ENCODE measurements around the gene HIBADH.

Gene HIBADH

GRCh38 chr7:27635728-27636127 is 27.0 kb downstream of the HIBADH start:
- DNase-seq = no peak

GRCh38 chr7:27634671-27635493 is 27.8 kb downstream of the HIBADH start:
- DNase-seq = no peak

- no peak for DNase-seq
Observed at GRCh38 chr7:27633062-27633461, 29.6 kb downstream of the HIBADH start.

GRCh38 chr7:27631391-27631790 is 31.3 kb downstream of the HIBADH start:
- no peak for DNase-seq

GRCh38 chr7:27627146-27627545 is 35.5 kb downstream of the HIBADH start:
- no peak for DNase-seq

- DNase-seq = no peak
Observed at GRCh38 chr7:27619492-27619891, 43.2 kb downstream of the HIBADH start.

GRCh38 chr7:27617651-27618381 is 44.9 kb downstream of the HIBADH start:
- DNase-seq = no peak

GRCh38 chr7:27616914-27617548 is 45.7 kb downstream of the HIBADH start:
- no peak for DNase-seq

- DNase-seq = no peak
Observed at GRCh38 chr7:27616186-27616491, 46.5 kb downstream of the HIBADH start.

GRCh38 chr7:27615420-27616185 is 47.1 kb downstream of the HIBADH start:
- DNase-seq = no peak

GRCh38 chr7:27614095-27614494 is 48.6 kb downstream of the HIBADH start:
- DNase-seq = no peak

- no peak for DNase-seq
Observed at GRCh38 chr7:27611059-27611458, 51.6 kb downstream of the HIBADH start.

GRCh38 chr7:27608776-27609495 is 53.7 kb downstream of the HIBADH start:
- DNase-seq = no peak

- no peak for DNase-seq
Observed at GRCh38 chr7:27607210-27607606, 55.5 kb downstream of the HIBADH start.

- DNase-seq = no peak
Observed at GRCh38 chr7:27606270-27607209, 56.1 kb downstream of the HIBADH start.

- DNase-seq = no peak
Observed at GRCh38 chr7:27605689-27606269, 56.9 kb downstream of the HIBADH start.

GRCh38 chr7:27605283-27605682 is 57.4 kb downstream of the HIBADH start:
- no peak for DNase-seq

- no peak for DNase-seq
Observed at GRCh38 chr7:27603813-27604212, 58.9 kb downstream of the HIBADH start.

GRCh38 chr7:27602766-27603165 is 59.9 kb downstream of the HIBADH start:
- DNase-seq = no peak

GRCh38 chr7:27601217-27601616 is 61.5 kb downstream of the HIBADH start:
- no peak for DNase-seq

- DNase-seq = no peak
Observed at GRCh38 chr7:27600247-27600646, 62.4 kb downstream of the HIBADH start.

Measured in activated CD4-positive, alpha-beta T cell treated with anti-CD3 and anti-CD28 coated beads, Interleukin-2, amount 50 U/mL, for 48 hours (primary cell).